K562 (cell line): Measurements from ENCODE around the gene IGSF23. TPM values are rescaled to one million over a fixed set of nuclear protein-coding genes. Genes with fewer than 3 reads are reported as not detected.

Experiments
- DMBX1 ChIP-seq: fragments of 250-450 bp; sonication (Bioruptor Pico); IDR thresholded peaks from 2 replicates; pipeline ENCODE4 v1.8.0; 2022; ENCODE audit warnings: inconsistent platforms, mild to moderate bottlenecking, moderate library complexity, borderline replicate concordance
- IFI16 ChIP-seq: fragments of 250-450 bp; sonication (Bioruptor Pico); IDR thresholded peaks from 2 replicates; pipeline ENCODE4 v2.1.2; 2022; ENCODE audit warnings: mild to moderate bottlenecking, inconsistent platforms
- NCOA2 ChIP-seq, 2 experiments: fragments of 450-650 bp; IDR thresholded peaks; 2 replicates each; pipeline ENCODE4 v1.6.1; 2018; ENCODE audit warnings: mild to moderate bottlenecking in 2 of 2, moderate library complexity in 1 of 2; ENCODE audit not compliant: partially characterized antibody in 2 of 2
- NEUROD1 ChIP-seq: fragments of 150-350 bp; IDR thresholded peaks from 2 replicates; pipeline ENCODE4 v1.6.1; 2014; ENCODE audit warnings: borderline replicate concordance, low read length, low read depth; ENCODE audit not compliant: partially characterized antibody
- PKNOX1 ChIP-seq: fragments of 450-650 bp; IDR thresholded peaks from 2 replicates; pipeline ENCODE4 v1.6.1; 2016
- RERE ChIP-seq: sonication (generic); formaldehyde crosslinking; IDR thresholded peaks from 2 replicates; pipeline ENCODE4 v1.8.0; 2023; ENCODE audit warnings: missing genetic modification reagents, mild to moderate bottlenecking, borderline replicate concordance
- polyA plus RNA-seq, 8 experiments: library from polyadenylated mRNA; depleted of rRNA in 4 of 8; stranded (reverse) in 5 of 8; unstranded in 3 of 8; fragments of >200 nt; fragmentation: Nextera tagmentation in 2 of 8; fragmentation: Illumina TruSeq in 1 of 8; extraction: Ambion mirVana in 2 of 8; extraction: Trizol in 1 of 8; gene quantifications; 2 replicates each; pipeline versions ENCODE4 v1.2.1 to v1.2.3, GENCODE V29; 2011 to 2014; ENCODE audit warnings: inconsistent platforms in 1 of 8, missing spikeins in 1 of 8
- total RNA-seq, 7 experiments: library from RNA; depleted of rRNA in 6 of 7; stranded (reverse); fragments of >200 nt in 6 of 7; fragmentation: Illumina TruSeq in 2 of 7; extraction: Trizol in 2 of 7; gene quantifications; 2 replicates each; pipeline versions ENCODE4 v1.2.1 to v1.2.3, GENCODE V29; 2011 to 2021; ENCODE audit warnings: low replicate concordance in 1 of 7

Gene IGSF23
- total and polyA plus RNA-seq, 9 of the 15 experiments (the other 6 are each of a cell fraction or from before 2014, with no cell fraction given), result not detected

GRCh38 chr19:44641501-44642265 lies 28.3 kb downstream of the IGSF23 start (continued):
- TF ChIP-seq RERE (CRISPR knock-in tag) (no peak), DMBX1 (CRISPR knock-in tag) (no peak), NEUROD1 (no peak), IFI16 (no peak), NCOA2 (IDR thresholded peaks at IDR 0.05; ENCODE audit: partially characterized antibody in 2 of 2) (no peak), PKNOX1 (no peak)
